K562 (cell line): ENCODE results near the gene RNF34. TPM values are rescaled to one million over a fixed set of nuclear protein-coding genes. Genes with fewer than 3 reads are reported as not detected.
A peak's percentile ranks its signal among the peaks of the same experiment; 100 is the strongest.

Experiments used
- ATF6 ChIP-seq: sonication (generic); formaldehyde crosslinking; IDR thresholded peaks from 2 replicates; pipeline ENCODE4 v1.4.0; 2020; ENCODE audit warnings: mild to moderate bottlenecking, missing genetic modification reagents
- CHD1 ChIP-seq: fragments of 200-600 bp; sonication (generic); IDR thresholded peaks from one replicate; pipeline ENCODE4 v1.6.1; 2012; ENCODE audit warnings: mild to moderate bottlenecking, moderate library complexity, low read length, inconsistent platforms
- NONO ChIP-seq, 2 experiments: fragments of 200-400 bp in 1 of 2; fragments of 450-650 bp in 1 of 2; formaldehyde crosslinking in 1 of 2; IDR thresholded peaks; 2 replicates each; pipeline ENCODE4 v1.6.1; 2017; ENCODE audit warnings: low read depth in 2 of 2, mild to moderate bottlenecking in 2 of 2, moderate library complexity in 2 of 2, low read length in 1 of 2
- PHF8 ChIP-seq: fragments of 200-600 bp; sonication (generic); IDR thresholded peaks from 2 replicates; pipeline ENCODE4 v1.6.1; 2012; ENCODE audit warnings: mixed run types, mild to moderate bottlenecking, inconsistent platforms, low read length, moderate library complexity, borderline replicate concordance
- REST ChIP-seq, 2 experiments: fragments of 450-650 bp; formaldehyde crosslinking in 1 of 2; IDR thresholded peaks; 2 replicates each; pipeline versions ENCODE4 v1.4.0 to v1.6.1; 2014 to 2020; ENCODE audit warnings: mild to moderate bottlenecking in 2 of 2, borderline replicate concordance in 1 of 2, low read depth in 1 of 2
- TBP ChIP-seq: optimal IDR thresholded peaks from 2 replicates; pipeline ENCODE3; 2011; ENCODE audit warnings: low read depth, low read length, improper control_type of control experiment
- UBTF ChIP-seq, 2 experiments: IDR thresholded peaks; 2 replicates each; pipeline ENCODE4 v1.6.1; 2012; ENCODE audit warnings: improper control_type of control experiment in 2 of 2, low read depth in 2 of 2, low read length in 2 of 2, borderline replicate concordance in 1 of 2
- YY1 ChIP-seq, 3 experiments: IDR thresholded peaks; 2 replicates each; pipeline ENCODE4 v1.6.1; 2011; ENCODE audit warnings: low read length in 2 of 3, mild to moderate bottlenecking in 2 of 3, moderate library complexity in 2 of 3, borderline replicate concordance in 1 of 3, control low read depth in 1 of 3, low read depth in 1 of 3; ENCODE audit not compliant: insufficient read depth in 3 of 3, insufficient replicate concordance in 2 of 3, control insufficient read depth in 1 of 3, insufficient read length in 1 of 3; ENCODE audit errors: extremely low read depth in 1 of 3
- polyA plus RNA-seq, 8 experiments: library from polyadenylated mRNA; depleted of rRNA in 4 of 8; stranded (reverse) in 5 of 8; unstranded in 3 of 8; fragments of >200 nt; fragmentation: Nextera tagmentation in 2 of 8; fragmentation: Illumina TruSeq in 1 of 8; extraction: Ambion mirVana in 2 of 8; extraction: Trizol in 1 of 8; gene quantifications; 2 replicates each; pipeline versions ENCODE4 v1.2.1 to v1.2.3, GENCODE V29; 2011 to 2014; ENCODE audit warnings: inconsistent platforms in 1 of 8, missing spikeins in 1 of 8
- total RNA-seq, 7 experiments: library from RNA; depleted of rRNA in 6 of 7; stranded (reverse); fragments of >200 nt in 6 of 7; fragmentation: Illumina TruSeq in 2 of 7; extraction: Trizol in 2 of 7; gene quantifications; 2 replicates each; pipeline versions ENCODE4 v1.2.1 to v1.2.3, GENCODE V29; 2011 to 2021; ENCODE audit warnings: low replicate concordance in 1 of 7

The RNF34 gene
- total and polyA plus RNA-seq, 9 of the 15 experiments (the other 6 are each of a cell fraction or from before 2014, with no cell fraction given), result 41.7 to 88.9 (median 54.1) TPM

- TF ChIP-seq ATF6 (CRISPR knock-in tag), result 0 out of 2 replicates have a peak, but pooled peaks have one; percentile 37
- peak; percentile 9 for TF ChIP-seq TBP
- TF ChIP-seq UBTF (IDR thresholded peaks at IDR 0.05; ENCODE audit: borderline replicate concordance in 1 of 2, low read depth in 2 of 2, low read length in 2 of 2), result peak; percentile 31 to 91; a peak in 3 of 4 replicates
- TF ChIP-seq CHD1, result peak; percentile 36
- TF ChIP-seq NONO (IDR thresholded peaks at IDR 0.05; ENCODE audit: low read depth in 2 of 2, low read length in 1 of 2), result 0 out of 4 replicates have a peak, but pooled peaks of 1 of the 2 experiments have one; percentile 39
- TF ChIP-seq PHF8, result peak; percentile 58; the same call in 1 of the 2 replicates
- TF ChIP-seq REST (IDR thresholded peaks at IDR 0.05; ENCODE audit: borderline replicate concordance), result no peak
- 0 out of 2 replicates have a peak, but pooled peaks have one; percentile 67 for TF ChIP-seq REST (CRISPR knock-in tag; IDR thresholded peaks at IDR 0.05; ENCODE audit: low read depth)
- TF ChIP-seq YY1 (IDR thresholded peaks at IDR 0.05; ENCODE audit: borderline replicate concordance in 1 of 3, control insufficient read depth in 1 of 3, extremely low read depth in 1 of 3, insufficient read depth in 3 of 3, insufficient read length in 1 of 3, insufficient replicate concordance in 2 of 3, low read depth in 1 of 3, low read length in 2 of 3), result peak in 2 of 3 experiments; percentile 4 to 56
Observed at GRCh38 chr12:121467638-121468498, 68.0 kb downstream of the RNF34 start (continued).
